ENCODE measurements around the gene THRB. TPM values are rescaled to one million over a fixed set of nuclear protein-coding genes. Genes with fewer than 3 reads are reported as not detected.

THRB gene
- total and polyA plus RNA-seq, 9 of the 15 experiments (the other 6 are each of a cell fraction or from before 2014, with no cell fraction given): 1.7 to 14.9 (median 6.9) TPM

GRCh38 chr3:24254649-24255048 is 240.0 kb downstream of the THRB start:
- in situ Hi-C loops (cut with MboI): no loop called here
- no peak for FAIRE-seq
- TF ChIP-seq NELFE (IDR thresholded peaks at IDR 0.05; ENCODE audit: insufficient read depth, insufficient read length): no peak
- TF ChIP-seq ZNF140 (CRISPR knock-in tag; IDR thresholded peaks at IDR 0.05): no peak
- TF ChIP-seq SMARCB1 (IDR thresholded peaks at IDR 0.05; ENCODE audit: insufficient read length, low read depth): no peak
- no peak for TF ChIP-seq REST (IDR thresholded peaks at IDR 0.05; ENCODE audit: borderline replicate concordance)
- no peak for TF ChIP-seq REST (CRISPR knock-in tag; IDR thresholded peaks at IDR 0.05; ENCODE audit: low read depth)
- no peak for TF ChIP-seq TAF7 (tag; IDR thresholded peaks at IDR 0.05)
- no peak for TF ChIP-seq MBD2 (IDR thresholded peaks at IDR 0.05; ENCODE audit: borderline replicate concordance, low read depth)
- TF ChIP-seq XRCC4 (IDR thresholded peaks at IDR 0.05; ENCODE audit: extremely low read depth, insufficient read depth, insufficient read length): no peak
- no peak for TF ChIP-seq EP300 (IDR thresholded peaks at IDR 0.05; ENCODE audit: low read length)
- no peak for TF ChIP-seq PREB (CRISPR knock-in tag; IDR thresholded peaks at IDR 0.05)
- no peak for TF ChIP-seq KDM2B (CRISPR knock-in tag; IDR thresholded peaks at IDR 0.05)
- TF ChIP-seq, protein P1, sequence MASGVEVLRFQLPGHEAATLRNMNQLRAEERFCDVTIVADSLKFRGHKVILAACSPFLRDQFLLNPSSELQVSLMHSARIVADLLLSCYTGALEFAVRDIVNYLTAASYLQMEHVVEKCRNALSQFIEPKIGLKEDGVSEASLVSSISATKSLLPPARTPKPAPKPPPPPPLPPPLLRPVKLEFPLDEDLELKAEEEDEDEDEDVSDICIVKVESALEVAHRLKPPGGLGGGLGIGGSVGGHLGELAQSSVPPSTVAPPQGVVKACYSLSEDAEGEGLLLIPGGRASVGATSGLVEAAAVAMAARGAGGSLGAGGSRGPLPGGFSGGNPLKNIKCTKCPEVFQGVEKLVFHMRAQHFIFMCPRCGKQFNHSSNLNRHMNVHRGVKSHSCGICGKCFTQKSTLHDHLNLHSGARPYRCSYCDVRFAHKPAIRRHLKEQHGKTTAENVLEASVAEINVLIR (CRISPR knock-in tag; IDR thresholded peaks at IDR 0.05): no peak

More at GRCh38 chr3:24254649-24255048, 240.0 kb downstream of the THRB start:
- intact Hi-C loops (cut with micrococcal nuclease): no loop called here
- Histone ChIP-seq H3K4me1 (replicated peaks in 1 of 2; ENCODE audit: control insufficient read depth in 2 of 2, insufficient read depth in 2 of 2, low read length in 2 of 2) (peaks cover 0 to under 1% of the 10 kb centered on the region in 2 experiments; a peak in 2 of 5 replicates), H3K27ac (ENCODE audit: extremely low read depth, low read depth, low read length) (no peak overlapping the region), H3K4me3 (no peak overlapping the region), H2AFZ (ENCODE audit: low read depth, low read length) (no peak overlapping the region), H3K9me3 (replicated peaks; ENCODE audit: control insufficient read depth, insufficient read depth, low read depth, low read length) (no peaks in the 10 kb centered on the region), H3K9me1 (ENCODE audit: control insufficient read depth, insufficient read depth, low read length) (no peaks in the 10 kb centered on the region), H3K9ac (ENCODE audit: insufficient read depth in 1 of 2, low read depth in 2 of 2, low read length in 2 of 2) (no peak overlapping the region), H3K36me3 (ENCODE audit: control insufficient read depth, insufficient read depth, low read length) (no peaks in the 10 kb centered on the region), H3K27me3 (ENCODE audit: control insufficient read depth in 2 of 2, insufficient read depth in 2 of 2, low read length in 2 of 2) (no peaks in the 10 kb centered on the region), H3K79me2 (ENCODE audit: control insufficient read depth, insufficient read depth, low read length) (no peaks in the 10 kb centered on the region), H3K4me2 (ENCODE audit: insufficient read depth, low read length) (no peak overlapping the region), H4K20me1 (replicated peaks; ENCODE audit: control insufficient read depth, insufficient read depth, low read length) (no peaks in the 10 kb centered on the region)
- CTCF ChIA-PET (ENCODE audit: low intra/inter-chr PET ratio): no interaction called here
- no TSS peak for BruUV-seq (replicated peaks)
- WGBS (ENCODE audit: insufficient coverage, low coverage, missing lambda C conversion rate): 38% methylated on average over 1 of the region's 1 CpG
- ATAC-seq (no peak), DNase-seq (ENCODE audit: extremely low read depth in 1 of 4, low spot score in 3 of 4) (no peak)
- POLR2A ChIA-PET: no interaction called here

Measured in K562 (cell line).